PC-3 (cell line): ENCODE results near the gene DGKB. TPM values are rescaled to one million over a fixed set of nuclear protein-coding genes. Genes with fewer than 3 reads are reported as not detected.

Source experiments
- ATAC-seq: fragments of 200-7000 bp; cut with Tn5 transposase; 2 replicates; pipeline ENCODE4 v1.9.1; 2020; ENCODE audit warnings: mild to moderate bottlenecking, moderate library complexity
- BruUV-seq: library from RNA; stranded (reverse); fragments of 400-500 nt; replicated peaks from 2 replicates; lab custom pipeline; 2021; lab: Mats Ljungman, UMichigan
- CTCF ChIA-PET: fragments of 300-600 bp; sonication (Branson Sonifier 250); formaldehyde crosslinking; loops from one replicate; lab custom pipeline; 2022; ENCODE audit warnings: antibody characterized with exemption; lab: Charles Lee
- POLR2A ChIA-PET: fragments of 300-600 bp; sonication (Branson Sonifier 250); formaldehyde crosslinking; loops from one replicate; lab custom pipeline; 2022; ENCODE audit warnings: antibody characterized with exemption; ENCODE audit not compliant: unreplicated experiment; lab: Charles Lee
- DNase-seq: peaks from one replicate; pipeline ENCODE4 v3.0.0-alpha.2; 2015
- H2AFZ ChIP-seq: fragments of 300-600 bp; sonication (generic); 2 replicates; pipeline ENCODE4 v1.6.0; 2016; ENCODE audit warnings: antibody characterized with exemption, low read length
- H3F3A ChIP-seq: fragments of 300-600 bp; sonication (generic); one replicate; pipeline ENCODE4 v1.6.0; 2017; ENCODE audit warnings: antibody characterized with exemption, low read length, control low read depth, mild to moderate bottlenecking; ENCODE audit not compliant: unreplicated experiment
- H3K27ac ChIP-seq: fragments of 300-600 bp; sonication (generic); 2 replicates; pipeline ENCODE4 v1.5.1; 2016; ENCODE audit warnings: mild to moderate bottlenecking, low read length
- H3K27me3 ChIP-seq: fragments of 300-600 bp; sonication (generic); 2 replicates; pipeline ENCODE4 v1.6.1; 2016; ENCODE audit warnings: low read length, mixed read lengths
- H3K36me3 ChIP-seq: fragments of 300-600 bp; sonication (generic); 2 replicates; pipeline ENCODE4 v1.6.1; 2016; ENCODE audit warnings: low read depth, mixed run types, low read length, mixed read lengths
- H3K4me1 ChIP-seq: fragments of 300-600 bp; sonication (generic); 2 replicates; pipeline ENCODE4 v1.5.1; 2016; ENCODE audit warnings: low read length; ENCODE audit not compliant: insufficient read depth
- H3K4me2 ChIP-seq: fragments of 300-600 bp; sonication (generic); 2 replicates; pipeline ENCODE4 v1.6.0; 2016; ENCODE audit warnings: low read length
- H3K4me3 ChIP-seq: fragments of 300-600 bp; sonication (generic); 2 replicates; pipeline ENCODE4 v1.5.1; 2016; ENCODE audit warnings: mild to moderate bottlenecking, low read length, mixed read lengths
- H3K79me2 ChIP-seq: fragments of 300-600 bp; sonication (generic); 2 replicates; pipeline ENCODE4 v1.6.1; 2017; ENCODE audit warnings: low read length, mixed read lengths
- H3K9ac ChIP-seq: fragments of 300-600 bp; sonication (generic); 2 replicates; pipeline ENCODE4 v1.6.0; 2016; ENCODE audit warnings: mild to moderate bottlenecking, low read length
- H3K9me2 ChIP-seq: fragments of 300-600 bp; sonication (generic); replicated peaks from 2 replicates; pipeline ENCODE4 v1.6.1; 2016; ENCODE audit warnings: mixed run types, low read length, mixed read lengths
- H3K9me3 ChIP-seq: fragments of 300-600 bp; sonication (generic); 2 replicates; pipeline ENCODE4 v1.6.1; 2016; ENCODE audit warnings: low read length, mixed read lengths
- H4K20me1 ChIP-seq: fragments of 300-600 bp; sonication (generic); 2 replicates; pipeline ENCODE4 v1.6.1; 2016; ENCODE audit warnings: low read length, mixed read lengths
- EZH2 ChIP-seq: fragments of 300-600 bp; sonication (generic); IDR thresholded peaks from one replicate; pipeline ENCODE4 v1.6.1; 2017; ENCODE audit warnings: antibody characterized with exemption, mild to moderate bottlenecking, low read length; ENCODE audit not compliant: unreplicated experiment
- EZH2phosphoT487 ChIP-seq: fragments of 300-600 bp; sonication (generic); IDR thresholded peaks from 2 replicates; pipeline ENCODE4 v1.6.1; 2018; ENCODE audit warnings: mild to moderate bottlenecking, antibody characterized with exemption, low read length, borderline replicate concordance
- intact Hi-C: fragments of 100-400 bp; cut with micrococcal nuclease; formaldehyde crosslinking; loops from 2 replicates; pipeline ENCODE4 v1.9.0; 2023
- total RNA-seq: library from RNA; depleted of rRNA; stranded (reverse); fragments of >200 nt; gene quantifications from 2 replicates; pipeline ENCODE4 v1.2.3, GENCODE V29; 2014
- TF ChIP-seq, protein P1 (sequence below): fragments of 300-600 bp; sonication (generic); conservative IDR thresholded peaks from 2 replicates; pipeline ENCODE4 v1.5.1; 2017; ENCODE audit warnings: antibody characterized with exemption, low read depth, mild to moderate bottlenecking, low read length

The DGKB gene
- total RNA-seq, 1 experiment from 2014 or later: 0.15 TPM

DNA sequence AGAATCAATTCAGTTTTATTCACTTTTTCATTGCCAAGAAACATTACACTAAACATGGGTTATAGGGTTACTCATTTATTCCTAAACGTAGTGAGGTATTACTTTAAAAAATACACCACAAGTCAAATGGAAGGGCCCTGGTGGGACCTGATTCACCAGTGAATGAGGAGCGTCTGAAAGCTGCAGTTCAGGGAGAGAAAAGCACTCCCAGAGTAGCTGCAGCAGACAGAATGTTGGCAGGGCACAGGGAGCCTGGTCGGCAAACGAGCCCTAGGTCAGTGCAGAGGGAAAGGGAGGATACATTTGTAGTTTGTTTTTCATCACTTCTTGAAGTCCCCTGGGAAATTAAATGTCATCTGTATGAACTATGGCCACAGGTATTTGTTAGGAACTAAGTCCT, 551.4 kb downstream of the DGKB start:
- TF ChIP-seq, protein P1, sequence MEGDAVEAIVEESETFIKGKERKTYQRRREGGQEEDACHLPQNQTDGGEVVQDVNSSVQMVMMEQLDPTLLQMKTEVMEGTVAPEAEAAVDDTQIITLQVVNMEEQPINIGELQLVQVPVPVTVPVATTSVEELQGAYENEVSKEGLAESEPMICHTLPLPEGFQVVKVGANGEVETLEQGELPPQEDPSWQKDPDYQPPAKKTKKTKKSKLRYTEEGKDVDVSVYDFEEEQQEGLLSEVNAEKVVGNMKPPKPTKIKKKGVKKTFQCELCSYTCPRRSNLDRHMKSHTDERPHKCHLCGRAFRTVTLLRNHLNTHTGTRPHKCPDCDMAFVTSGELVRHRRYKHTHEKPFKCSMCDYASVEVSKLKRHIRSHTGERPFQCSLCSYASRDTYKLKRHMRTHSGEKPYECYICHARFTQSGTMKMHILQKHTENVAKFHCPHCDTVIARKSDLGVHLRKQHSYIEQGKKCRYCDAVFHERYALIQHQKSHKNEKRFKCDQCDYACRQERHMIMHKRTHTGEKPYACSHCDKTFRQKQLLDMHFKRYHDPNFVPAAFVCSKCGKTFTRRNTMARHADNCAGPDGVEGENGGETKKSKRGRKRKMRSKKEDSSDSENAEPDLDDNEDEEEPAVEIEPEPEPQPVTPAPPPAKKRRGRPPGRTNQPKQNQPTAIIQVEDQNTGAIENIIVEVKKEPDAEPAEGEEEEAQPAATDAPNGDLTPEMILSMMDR: no peak
- no peak for TF ChIP-seq EZH2
- TF ChIP-seq EZH2phosphoT487: no peak
- Histone ChIP-seq H3K27me3 (no peaks in the 10 kb centered on the region), H3K9ac (no peak overlapping the region), H3K4me3 (no peak overlapping the region), H4K20me1 (no peaks in the 10 kb centered on the region), H3K79me2 (no peaks in the 10 kb centered on the region), H3F3A (no peaks in the 10 kb centered on the region), H3K27ac (no peak overlapping the region), H3K4me2 (no peak overlapping the region), H3K4me1 (no peaks in the 10 kb centered on the region), H3K9me2 (no peaks in the 10 kb centered on the region), H2AFZ (no peak overlapping the region; the same call in 1 of the 2 replicates), H3K36me3 (no peaks in the 10 kb centered on the region), H3K9me3 (no peaks in the 10 kb centered on the region)
- no TSS peak for BruUV-seq
- ChIA-PET POLR2A (no interaction called here), CTCF (no interaction called here)
- ATAC-seq: no peak
- intact Hi-C loops: no loop called here
- no peak for DNase-seq

DNA sequence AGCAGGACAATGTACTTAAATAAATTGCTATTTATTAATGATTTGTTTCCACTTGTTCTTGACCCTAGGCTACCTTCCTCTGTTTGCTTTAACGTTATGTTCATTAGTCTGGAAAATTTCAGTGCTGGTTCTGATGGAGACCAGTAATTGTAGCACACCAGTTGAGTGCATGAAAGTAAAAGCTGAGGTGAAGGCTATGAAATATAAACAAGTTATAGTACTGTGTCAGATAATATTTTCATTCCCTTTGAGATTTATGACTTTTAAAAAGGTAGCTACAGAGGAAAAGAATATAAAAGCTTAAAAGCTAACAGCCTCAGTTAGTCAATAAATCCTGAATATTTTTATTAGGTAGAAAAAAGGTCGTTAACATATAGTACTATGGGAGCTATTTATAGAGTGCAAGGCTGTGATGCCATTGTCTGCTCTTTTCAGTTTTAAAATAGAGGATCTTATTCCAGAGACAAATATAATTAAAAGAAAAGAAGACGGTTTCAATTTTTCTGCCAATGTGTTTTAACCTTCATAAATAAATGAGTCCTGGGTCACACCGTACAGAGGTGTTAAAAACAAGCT, 561.3 kb downstream of the DGKB start:
- Histone ChIP-seq H3K9me2 (no peaks in the 10 kb centered on the region), H3F3A (no peaks in the 10 kb centered on the region), H3K9me3 (no peaks in the 10 kb centered on the region), H3K4me3 (no peak overlapping the region), H3K4me1 (no peaks in the 10 kb centered on the region), H3K36me3 (no peaks in the 10 kb centered on the region), H3K4me2 (no peak overlapping the region), H2AFZ (no peak overlapping the region), H3K9ac (no peak overlapping the region), H3K79me2 (no peaks in the 10 kb centered on the region), H3K27me3 (no peaks in the 10 kb centered on the region), H3K27ac (no peak overlapping the region), H4K20me1 (no peaks in the 10 kb centered on the region)
- no TSS peak for BruUV-seq
- DNase-seq: no peak
- CTCF ChIA-PET: no interaction called here
- no peak for ATAC-seq
- TF ChIP-seq, protein P1: no peak
- no peak for TF ChIP-seq EZH2
- no peak for TF ChIP-seq EZH2phosphoT487
- POLR2A ChIA-PET: no interaction called here
- intact Hi-C loops: no loop called here

DNA sequence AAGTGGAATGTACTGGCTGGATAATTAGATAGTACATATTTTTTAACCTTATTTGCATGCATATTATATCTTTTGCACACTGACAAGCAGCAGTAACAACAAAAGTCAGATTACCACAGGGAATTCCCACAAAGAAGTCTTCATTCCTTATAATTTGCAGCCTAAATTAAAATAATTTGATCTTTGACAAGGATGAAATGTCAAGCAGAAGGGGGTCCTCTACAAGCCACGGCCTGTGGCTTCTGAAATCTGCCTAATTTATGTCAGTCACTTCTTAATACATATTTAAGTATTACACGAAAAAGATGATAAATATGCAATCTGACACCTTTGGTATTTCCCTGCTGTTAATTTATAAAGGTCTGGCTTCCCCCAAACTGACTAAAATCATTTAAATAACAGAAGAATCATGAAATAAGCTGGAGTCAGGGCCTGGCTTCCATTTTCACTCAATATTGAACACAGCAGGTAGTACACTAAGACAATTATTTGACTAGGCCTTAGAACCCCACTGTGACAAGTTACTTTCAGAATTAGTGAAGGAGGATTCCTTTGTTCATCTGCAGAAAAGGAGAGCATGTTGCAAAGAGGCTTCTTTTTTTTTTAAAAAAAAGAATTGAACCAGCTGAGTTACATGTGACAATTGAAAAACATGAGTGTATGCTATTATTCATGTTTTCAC, 562.0 kb downstream of the DGKB start:
- H3K9me3 ChIP-seq: no peaks in the 10 kb centered on the region
- DNase-seq: no peak
- no peak overlapping the region for H3K27ac ChIP-seq
- CTCF ChIA-PET: no interaction called here
- H3K4me1 ChIP-seq: no peaks in the 10 kb centered on the region
- H3K9me2 ChIP-seq: no peaks in the 10 kb centered on the region
- TF ChIP-seq EZH2: no peak
- no peaks in the 10 kb centered on the region for H3F3A ChIP-seq
- no TSS peak for BruUV-seq
- ATAC-seq: no peak
- H3K4me3 ChIP-seq: no peak overlapping the region
- POLR2A ChIA-PET: no interaction called here
- H3K79me2 ChIP-seq: no peaks in the 10 kb centered on the region
- intact Hi-C loops: no loop called here
- no peak overlapping the region for H3K9ac ChIP-seq
- H4K20me1 ChIP-seq: no peaks in the 10 kb centered on the region
- no peak overlapping the region for H3K4me2 ChIP-seq
- H2AFZ ChIP-seq: no peak overlapping the region
- no peaks in the 10 kb centered on the region for H3K27me3 ChIP-seq
- no peaks in the 10 kb centered on the region for H3K36me3 ChIP-seq
